Upper lobe of left lung (tissue), 4 donors: ENCODE results near the gene ZNF605.

Experiments used
- EP300 ChIP-seq, 4 donors: sonication (generic); formaldehyde crosslinking; IDR thresholded peaks; one replicate each; pipeline ENCODE4 v1.5.1; 2017; ENCODE audit warnings: antibody characterized with exemption in 4 of 4, control low read depth in 2 of 4
- POLR2A ChIP-seq, 4 donors: fragments of 450-650 bp; IDR thresholded peaks; one replicate each; pipeline ENCODE4 v1.5.1; 2016 to 2017; ENCODE audit warnings: antibody characterized with exemption in 4 of 4, mild to moderate bottlenecking in 2 of 4
- POLR2AphosphoS5 ChIP-seq, 2 donors: sonication (generic); formaldehyde crosslinking; IDR thresholded peaks; one replicate each; pipeline ENCODE4 v1.5.1; 2017; ENCODE audit warnings: antibody characterized with exemption in 2 of 2
- TF ChIP-seq, protein P1 (sequence below), 6 experiments: fragments of 450-650 bp in 4 of 6; fragments of 200-600 bp in 2 of 6; sonication (generic) in 2 of 6; IDR thresholded peaks; one replicate each; pipeline ENCODE4 v1.5.1; 2016 to 2019; ENCODE audit warnings: antibody characterized with exemption in 6 of 6

DNA sequence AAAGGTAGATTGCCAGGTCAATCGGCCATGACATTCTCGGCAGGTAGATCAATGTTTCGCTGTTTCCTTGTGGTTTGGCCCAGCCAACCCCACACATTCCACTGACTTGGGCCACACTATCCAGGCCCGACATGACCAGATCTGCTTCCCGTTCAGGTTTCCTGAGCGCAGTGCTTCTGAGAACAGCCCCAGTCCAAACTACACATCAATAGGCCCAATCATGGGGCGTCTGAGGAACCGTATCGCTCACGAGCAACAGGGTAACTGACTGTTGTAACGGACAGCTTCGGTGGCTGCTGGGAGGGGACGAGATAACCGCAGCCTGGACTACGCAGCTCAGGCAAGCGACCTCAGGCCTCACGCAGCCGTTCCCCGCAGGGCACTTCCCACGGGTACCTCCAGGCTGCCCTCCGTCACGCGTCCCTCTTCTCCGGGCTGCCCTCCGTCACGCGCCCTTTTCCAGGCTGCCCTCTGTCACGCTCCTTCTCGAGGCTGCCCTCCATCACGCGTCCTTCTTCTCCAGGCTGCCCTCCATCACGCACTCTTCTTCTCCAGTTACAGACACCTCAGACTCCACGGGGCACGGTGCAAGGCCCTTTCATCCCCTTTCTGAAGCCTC is 14.7 kb downstream of the ZNF605 start:
- TF ChIP-seq POLR2A (IDR thresholded peaks at IDR 0.05) (no peak), EP300 (IDR thresholded peaks at IDR 0.05) (no peak), POLR2AphosphoS5 (IDR thresholded peaks at IDR 0.05) (no peak)
- TF ChIP-seq, protein P1, sequence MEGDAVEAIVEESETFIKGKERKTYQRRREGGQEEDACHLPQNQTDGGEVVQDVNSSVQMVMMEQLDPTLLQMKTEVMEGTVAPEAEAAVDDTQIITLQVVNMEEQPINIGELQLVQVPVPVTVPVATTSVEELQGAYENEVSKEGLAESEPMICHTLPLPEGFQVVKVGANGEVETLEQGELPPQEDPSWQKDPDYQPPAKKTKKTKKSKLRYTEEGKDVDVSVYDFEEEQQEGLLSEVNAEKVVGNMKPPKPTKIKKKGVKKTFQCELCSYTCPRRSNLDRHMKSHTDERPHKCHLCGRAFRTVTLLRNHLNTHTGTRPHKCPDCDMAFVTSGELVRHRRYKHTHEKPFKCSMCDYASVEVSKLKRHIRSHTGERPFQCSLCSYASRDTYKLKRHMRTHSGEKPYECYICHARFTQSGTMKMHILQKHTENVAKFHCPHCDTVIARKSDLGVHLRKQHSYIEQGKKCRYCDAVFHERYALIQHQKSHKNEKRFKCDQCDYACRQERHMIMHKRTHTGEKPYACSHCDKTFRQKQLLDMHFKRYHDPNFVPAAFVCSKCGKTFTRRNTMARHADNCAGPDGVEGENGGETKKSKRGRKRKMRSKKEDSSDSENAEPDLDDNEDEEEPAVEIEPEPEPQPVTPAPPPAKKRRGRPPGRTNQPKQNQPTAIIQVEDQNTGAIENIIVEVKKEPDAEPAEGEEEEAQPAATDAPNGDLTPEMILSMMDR (IDR thresholded peaks at IDR 0.05), result no peak
